Activated CD8-positive, alpha-beta T cell treated with anti-CD3 and anti-CD28 coated beads for 36 hours (primary cell): ENCODE results near the gene SSX3. TPM values are rescaled to one million over a fixed set of nuclear protein-coding genes. Genes with fewer than 3 reads are reported as not detected.

Experiments
- ATAC-seq: fragments of 200-7000 bp; cut with Tn5 transposase; one replicate; pipeline ENCODE4 v1.10.0; 2021; ENCODE audit warnings: mild to moderate bottlenecking, moderate library complexity
- CTCF ChIA-PET: fragments of 350-600 bp; sonication (Branson Sonifier 250); formaldehyde crosslinking; loops from one replicate; lab custom pipeline; 2021; ENCODE audit warnings: antibody characterized with exemption; lab: Charles Lee
- POLR2A ChIA-PET: fragments of 350-600 bp; sonication (Branson Sonifier 250); formaldehyde crosslinking; loops from one replicate; lab custom pipeline; 2021; ENCODE audit warnings: antibody characterized with exemption; lab: Charles Lee
- DNase-seq: peaks from one replicate; pipeline ENCODE4 v3.0.0-alpha.2; 2020
- H3K27ac Mint-ChIP-seq: one replicate; pipeline ENCODE4 v1.8.0; 2021; ENCODE audit warnings: mild to moderate bottlenecking, mixed read lengths
- H3K27me3 Mint-ChIP-seq: one replicate; pipeline ENCODE4 v1.8.0; 2021; ENCODE audit warnings: mixed read lengths
- H3K36me3 Mint-ChIP-seq: one replicate; pipeline ENCODE4 v1.8.0; 2021; ENCODE audit warnings: low read depth, mixed read lengths
- H3K4me1 Mint-ChIP-seq: one replicate; pipeline ENCODE4 v1.8.0; 2021; ENCODE audit warnings: low read depth, mixed read lengths
- H3K4me3 Mint-ChIP-seq: one replicate; pipeline ENCODE4 v1.8.0; 2021; ENCODE audit warnings: mild to moderate bottlenecking, moderate library complexity, mixed read lengths
- H3K9me3 Mint-ChIP-seq: one replicate; pipeline ENCODE4 v1.8.0; 2021; ENCODE audit warnings: mixed read lengths
- intact Hi-C: fragments of 100-400 bp; cut with micrococcal nuclease; formaldehyde crosslinking; loops from one replicate; pipeline ENCODE4 v1.10.0; 2022
- total RNA-seq, 2 experiments: library from RNA; stranded (reverse); gene quantifications; one replicate each; pipeline ENCODE4 v1.2.3, GENCODE V29; 2021
- TF ChIP-seq, protein P1 (sequence below): fragments of 200-600 bp; IDR thresholded peaks from one replicate; pipeline ENCODE4 v1.8.0; 2022; ENCODE audit warnings: antibody characterized with exemption, mild to moderate bottlenecking

The SSX3 gene
- total RNA-seq, 2 experiments from 2014 or later: not detected

DNA sequence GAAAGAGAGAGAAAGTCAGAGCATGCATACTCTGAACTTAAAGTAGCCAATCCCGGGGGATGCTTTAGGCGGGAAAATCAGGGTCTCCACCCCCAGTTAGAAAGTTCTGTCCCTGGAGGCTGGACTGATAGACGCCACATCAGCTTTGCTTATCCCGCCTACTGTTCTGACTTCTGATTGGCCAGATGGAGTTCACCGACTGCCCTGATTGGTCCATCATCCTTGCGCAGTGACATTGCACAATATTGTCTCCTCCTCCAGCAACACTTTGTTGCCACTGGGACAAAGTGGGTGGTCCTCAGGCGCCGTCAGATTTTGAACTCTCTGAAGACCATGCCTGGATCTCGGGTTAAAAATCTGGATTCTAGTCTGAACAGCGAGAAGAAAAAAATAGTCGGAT lies 50.3 kb downstream of the SSX3 start:
- Mint-ChIP-seq H3K4me3 (no peak overlapping the region), H3K27me3 (no peaks in the 10 kb centered on the region), H3K4me1 (no peaks in the 10 kb centered on the region), H3K9me3 (no peaks in the 10 kb centered on the region), H3K27ac (no peak overlapping the region), H3K36me3 (no peaks in the 10 kb centered on the region)
- POLR2A ChIA-PET: no interaction called here
- DNase-seq (no peak), ATAC-seq (no peak)
- CTCF ChIA-PET: no interaction called here
- TF ChIP-seq, protein P1, sequence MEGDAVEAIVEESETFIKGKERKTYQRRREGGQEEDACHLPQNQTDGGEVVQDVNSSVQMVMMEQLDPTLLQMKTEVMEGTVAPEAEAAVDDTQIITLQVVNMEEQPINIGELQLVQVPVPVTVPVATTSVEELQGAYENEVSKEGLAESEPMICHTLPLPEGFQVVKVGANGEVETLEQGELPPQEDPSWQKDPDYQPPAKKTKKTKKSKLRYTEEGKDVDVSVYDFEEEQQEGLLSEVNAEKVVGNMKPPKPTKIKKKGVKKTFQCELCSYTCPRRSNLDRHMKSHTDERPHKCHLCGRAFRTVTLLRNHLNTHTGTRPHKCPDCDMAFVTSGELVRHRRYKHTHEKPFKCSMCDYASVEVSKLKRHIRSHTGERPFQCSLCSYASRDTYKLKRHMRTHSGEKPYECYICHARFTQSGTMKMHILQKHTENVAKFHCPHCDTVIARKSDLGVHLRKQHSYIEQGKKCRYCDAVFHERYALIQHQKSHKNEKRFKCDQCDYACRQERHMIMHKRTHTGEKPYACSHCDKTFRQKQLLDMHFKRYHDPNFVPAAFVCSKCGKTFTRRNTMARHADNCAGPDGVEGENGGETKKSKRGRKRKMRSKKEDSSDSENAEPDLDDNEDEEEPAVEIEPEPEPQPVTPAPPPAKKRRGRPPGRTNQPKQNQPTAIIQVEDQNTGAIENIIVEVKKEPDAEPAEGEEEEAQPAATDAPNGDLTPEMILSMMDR: no peak
- intact Hi-C loops: no loop called here

Other genes with a start within 250 kb of the SSX3 start
- gene SPACA5B, start 226.1 kb downstream of the SSX3 start, total RNA-seq: not detected
- not detected for gene SSX5, start 159.9 kb downstream of the SSX3 start, total RNA-seq
- not detected for gene SSX1, start 101.3 kb downstream of the SSX3 start, total RNA-seq
- gene SSX4, start 26.8 kb upstream of the SSX3 start, total RNA-seq: not detected
- not detected for gene SSX4B, start 55.3 kb upstream of the SSX3 start, total RNA-seq
- 10 to 100 TPM; 82.1 to 92.6 TPM for gene SLC38A5, start 113.6 kb upstream of the SSX3 start, total RNA-seq
- 10 to 100 TPM; 73.3 to 82.9 TPM for gene FTSJ1, start 119.5 kb upstream of the SSX3 start, total RNA-seq
- gene PORCN, start 152.3 kb upstream of the SSX3 start, total RNA-seq: 10 to 100 TPM; 13.9 to 16.9 TPM
- 100 to 1,000 TPM; 159 to 164 TPM for gene EBP, start 165.1 kb upstream of the SSX3 start, total RNA-seq
- gene TBC1D25, start 183.0 kb upstream of the SSX3 start, total RNA-seq: 10 to 100 TPM; 11.4 to 11.9 TPM
- gene RBM3, start 217.8 kb upstream of the SSX3 start, total RNA-seq: 100 to 1,000 TPM; 191 to 195 TPM
- gene WDR13, start 240.8 kb upstream of the SSX3 start, total RNA-seq: 10 to 100 TPM; 31.6 to 38.6 TPM